ENCODE data around the gene SPARCL1. TPM values are rescaled to one million over a fixed set of nuclear protein-coding genes. Genes with fewer than 3 reads are reported as not detected.
"Not testable (repeated sequence)": the region's sequence is repeated elsewhere in the genome, so short reads cannot be mapped to it uniquely, and the experiment has no call there.

The SPARCL1 gene
- total RNA-seq, 1 experiment from 2014 or later: 0.85 TPM

DNA sequence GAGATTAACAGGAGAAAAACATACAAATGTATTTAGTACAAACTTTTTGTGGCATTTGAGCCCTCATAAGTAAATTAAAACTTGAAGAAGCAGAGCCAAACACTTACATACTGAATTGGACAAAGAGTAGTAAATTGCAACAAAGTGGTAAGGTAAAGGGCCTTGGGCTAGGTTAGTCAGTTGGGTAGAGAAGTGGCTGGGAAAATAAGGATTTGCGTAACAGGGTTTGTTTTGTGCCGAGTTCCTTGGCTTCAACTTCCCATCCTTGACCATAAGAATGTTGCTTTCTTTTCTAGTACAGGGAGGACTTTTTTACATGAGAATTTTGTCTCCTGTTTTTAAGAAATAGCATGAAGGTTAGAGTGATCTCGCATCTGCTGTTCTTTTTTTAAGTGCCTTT is 45.8 kb upstream of the SPARCL1 start:
- no peak overlapping the region for H3K27ac Mint-ChIP-seq
- H3K4me1 Mint-ChIP-seq: peaks cover 22% of the 10 kb centered on the region
- H3K4me3 Mint-ChIP-seq: no peak overlapping the region
- ATAC-seq: no peak
- peaks cover 7% of the 10 kb centered on the region for H3K9me3 Mint-ChIP-seq
- H3K27me3 Mint-ChIP-seq (ENCODE audit: low read depth): no peaks in the 10 kb centered on the region
- POLR2A ChIA-PET: no interaction called here
- TF ChIP-seq FOXJ3 (CRISPR knock-in tag; IDR thresholded peaks at IDR 0.05; ENCODE audit: borderline replicate concordance) (no peak), ATF1 (CRISPR knock-in tag; IDR thresholded peaks at IDR 0.05) (no peak), SP1 (CRISPR knock-in tag; conservative IDR thresholded peaks at IDR 0.05) (no peak), ZBTB21 (CRISPR knock-in tag; IDR thresholded peaks at IDR 0.05; ENCODE audit: borderline replicate concordance) (no peak), KAT7 (CRISPR knock-in tag; IDR thresholded peaks at IDR 0.05; ENCODE audit: borderline replicate concordance) (no peak), NR1H2 (CRISPR knock-in tag; IDR thresholded peaks at IDR 0.05) (no peak), ZNF138 (CRISPR knock-in tag; conservative IDR thresholded peaks at IDR 0.05) (no peak), ETV6 (CRISPR knock-in tag; IDR thresholded peaks at IDR 0.05) (no peak), ZNF416 (CRISPR knock-in tag; IDR thresholded peaks at IDR 0.05) (no peak), ZNF121 (CRISPR knock-in tag; IDR thresholded peaks at IDR 0.05) (no peak), TEAD4 (CRISPR knock-in tag; IDR thresholded peaks at IDR 0.05) (no peak)
- TF ChIP-seq, protein P1, sequence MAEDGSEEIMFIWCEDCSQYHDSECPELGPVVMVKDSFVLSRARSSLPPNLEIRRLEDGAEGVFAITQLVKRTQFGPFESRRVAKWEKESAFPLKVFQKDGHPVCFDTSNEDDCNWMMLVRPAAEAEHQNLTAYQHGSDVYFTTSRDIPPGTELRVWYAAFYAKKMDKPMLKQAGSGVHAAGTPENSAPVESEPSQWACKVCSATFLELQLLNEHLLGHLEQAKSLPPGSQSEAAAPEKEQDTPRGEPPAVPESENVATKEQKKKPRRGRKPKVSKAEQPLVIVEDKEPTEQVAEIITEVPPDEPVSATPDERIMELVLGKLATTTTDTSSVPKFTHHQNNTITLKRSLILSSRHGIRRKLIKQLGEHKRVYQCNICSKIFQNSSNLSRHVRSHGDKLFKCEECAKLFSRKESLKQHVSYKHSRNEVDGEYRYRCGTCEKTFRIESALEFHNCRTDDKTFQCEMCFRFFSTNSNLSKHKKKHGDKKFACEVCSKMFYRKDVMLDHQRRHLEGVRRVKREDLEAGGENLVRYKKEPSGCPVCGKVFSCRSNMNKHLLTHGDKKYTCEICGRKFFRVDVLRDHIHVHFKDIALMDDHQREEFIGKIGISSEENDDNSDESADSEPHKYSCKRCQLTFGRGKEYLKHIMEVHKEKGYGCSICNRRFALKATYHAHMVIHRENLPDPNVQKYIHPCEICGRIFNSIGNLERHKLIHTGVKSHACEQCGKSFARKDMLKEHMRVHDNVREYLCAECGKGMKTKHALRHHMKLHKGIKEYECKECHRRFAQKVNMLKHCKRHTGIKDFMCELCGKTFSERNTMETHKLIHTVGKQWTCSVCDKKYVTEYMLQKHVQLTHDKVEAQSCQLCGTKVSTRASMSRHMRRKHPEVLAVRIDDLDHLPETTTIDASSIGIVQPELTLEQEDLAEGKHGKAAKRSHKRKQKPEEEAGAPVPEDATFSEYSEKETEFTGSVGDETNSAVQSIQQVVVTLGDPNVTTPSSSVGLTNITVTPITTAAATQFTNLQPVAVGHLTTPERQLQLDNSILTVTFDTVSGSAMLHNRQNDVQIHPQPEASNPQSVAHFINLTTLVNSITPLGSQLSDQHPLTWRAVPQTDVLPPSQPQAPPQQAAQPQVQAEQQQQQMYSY (CRISPR knock-in tag; IDR thresholded peaks at IDR 0.05): no peak
- TF ChIP-seq, protein P2, sequence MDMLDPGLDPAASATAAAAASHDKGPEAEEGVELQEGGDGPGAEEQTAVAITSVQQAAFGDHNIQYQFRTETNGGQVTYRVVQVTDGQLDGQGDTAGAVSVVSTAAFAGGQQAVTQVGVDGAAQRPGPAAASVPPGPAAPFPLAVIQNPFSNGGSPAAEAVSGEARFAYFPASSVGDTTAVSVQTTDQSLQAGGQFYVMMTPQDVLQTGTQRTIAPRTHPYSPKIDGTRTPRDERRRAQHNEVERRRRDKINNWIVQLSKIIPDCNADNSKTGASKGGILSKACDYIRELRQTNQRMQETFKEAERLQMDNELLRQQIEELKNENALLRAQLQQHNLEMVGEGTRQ (CRISPR knock-in tag; IDR thresholded peaks at IDR 0.05): no peak
- TF ChIP-seq, protein P3, sequence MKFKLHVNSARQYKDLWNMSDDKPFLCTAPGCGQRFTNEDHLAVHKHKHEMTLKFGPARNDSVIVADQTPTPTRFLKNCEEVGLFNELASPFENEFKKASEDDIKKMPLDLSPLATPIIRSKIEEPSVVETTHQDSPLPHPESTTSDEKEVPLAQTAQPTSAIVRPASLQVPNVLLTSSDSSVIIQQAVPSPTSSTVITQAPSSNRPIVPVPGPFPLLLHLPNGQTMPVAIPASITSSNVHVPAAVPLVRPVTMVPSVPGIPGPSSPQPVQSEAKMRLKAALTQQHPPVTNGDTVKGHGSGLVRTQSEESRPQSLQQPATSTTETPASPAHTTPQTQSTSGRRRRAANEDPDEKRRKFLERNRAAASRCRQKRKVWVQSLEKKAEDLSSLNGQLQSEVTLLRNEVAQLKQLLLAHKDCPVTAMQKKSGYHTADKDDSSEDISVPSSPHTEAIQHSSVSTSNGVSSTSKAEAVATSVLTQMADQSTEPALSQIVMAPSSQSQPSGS (CRISPR knock-in tag; IDR thresholded peaks at IDR 0.05; ENCODE audit: borderline replicate concordance, low read depth): no peak
- TF ChIP-seq, protein P4, sequence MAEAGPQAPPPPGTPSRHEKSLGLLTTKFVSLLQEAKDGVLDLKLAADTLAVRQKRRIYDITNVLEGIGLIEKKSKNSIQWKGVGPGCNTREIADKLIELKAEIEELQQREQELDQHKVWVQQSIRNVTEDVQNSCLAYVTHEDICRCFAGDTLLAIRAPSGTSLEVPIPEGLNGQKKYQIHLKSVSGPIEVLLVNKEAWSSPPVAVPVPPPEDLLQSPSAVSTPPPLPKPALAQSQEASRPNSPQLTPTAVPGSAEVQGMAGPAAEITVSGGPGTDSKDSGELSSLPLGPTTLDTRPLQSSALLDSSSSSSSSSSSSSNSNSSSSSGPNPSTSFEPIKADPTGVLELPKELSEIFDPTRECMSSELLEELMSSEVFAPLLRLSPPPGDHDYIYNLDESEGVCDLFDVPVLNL (CRISPR knock-in tag; IDR thresholded peaks at IDR 0.05; ENCODE audit: borderline replicate concordance, low read depth): no peak
- TF ChIP-seq, protein P5, sequence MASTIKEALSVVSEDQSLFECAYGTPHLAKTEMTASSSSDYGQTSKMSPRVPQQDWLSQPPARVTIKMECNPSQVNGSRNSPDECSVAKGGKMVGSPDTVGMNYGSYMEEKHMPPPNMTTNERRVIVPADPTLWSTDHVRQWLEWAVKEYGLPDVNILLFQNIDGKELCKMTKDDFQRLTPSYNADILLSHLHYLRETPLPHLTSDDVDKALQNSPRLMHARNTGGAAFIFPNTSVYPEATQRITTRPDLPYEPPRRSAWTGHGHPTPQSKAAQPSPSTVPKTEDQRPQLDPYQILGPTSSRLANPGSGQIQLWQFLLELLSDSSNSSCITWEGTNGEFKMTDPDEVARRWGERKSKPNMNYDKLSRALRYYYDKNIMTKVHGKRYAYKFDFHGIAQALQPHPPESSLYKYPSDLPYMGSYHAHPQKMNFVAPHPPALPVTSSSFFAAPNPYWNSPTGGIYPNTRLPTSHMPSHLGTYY (CRISPR knock-in tag; IDR thresholded peaks at IDR 0.05): no peak
- TF ChIP-seq, protein P6, sequence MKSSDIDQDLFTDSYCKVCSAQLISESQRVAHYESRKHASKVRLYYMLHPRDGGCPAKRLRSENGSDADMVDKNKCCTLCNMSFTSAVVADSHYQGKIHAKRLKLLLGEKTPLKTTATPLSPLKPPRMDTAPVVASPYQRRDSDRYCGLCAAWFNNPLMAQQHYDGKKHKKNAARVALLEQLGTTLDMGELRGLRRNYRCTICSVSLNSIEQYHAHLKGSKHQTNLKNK (CRISPR knock-in tag; IDR thresholded peaks at IDR 0.05): no peak
- TF ChIP-seq, protein P7, sequence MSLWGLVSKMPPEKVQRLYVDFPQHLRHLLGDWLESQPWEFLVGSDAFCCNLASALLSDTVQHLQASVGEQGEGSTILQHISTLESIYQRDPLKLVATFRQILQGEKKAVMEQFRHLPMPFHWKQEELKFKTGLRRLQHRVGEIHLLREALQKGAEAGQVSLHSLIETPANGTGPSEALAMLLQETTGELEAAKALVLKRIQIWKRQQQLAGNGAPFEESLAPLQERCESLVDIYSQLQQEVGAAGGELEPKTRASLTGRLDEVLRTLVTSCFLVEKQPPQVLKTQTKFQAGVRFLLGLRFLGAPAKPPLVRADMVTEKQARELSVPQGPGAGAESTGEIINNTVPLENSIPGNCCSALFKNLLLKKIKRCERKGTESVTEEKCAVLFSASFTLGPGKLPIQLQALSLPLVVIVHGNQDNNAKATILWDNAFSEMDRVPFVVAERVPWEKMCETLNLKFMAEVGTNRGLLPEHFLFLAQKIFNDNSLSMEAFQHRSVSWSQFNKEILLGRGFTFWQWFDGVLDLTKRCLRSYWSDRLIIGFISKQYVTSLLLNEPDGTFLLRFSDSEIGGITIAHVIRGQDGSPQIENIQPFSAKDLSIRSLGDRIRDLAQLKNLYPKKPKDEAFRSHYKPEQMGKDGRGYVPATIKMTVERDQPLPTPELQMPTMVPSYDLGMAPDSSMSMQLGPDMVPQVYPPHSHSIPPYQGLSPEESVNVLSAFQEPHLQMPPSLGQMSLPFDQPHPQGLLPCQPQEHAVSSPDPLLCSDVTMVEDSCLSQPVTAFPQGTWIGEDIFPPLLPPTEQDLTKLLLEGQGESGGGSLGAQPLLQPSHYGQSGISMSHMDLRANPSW (CRISPR knock-in tag; conservative IDR thresholded peaks at IDR 0.05; ENCODE audit: low read depth): no peak
- TF ChIP-seq, protein P8, sequence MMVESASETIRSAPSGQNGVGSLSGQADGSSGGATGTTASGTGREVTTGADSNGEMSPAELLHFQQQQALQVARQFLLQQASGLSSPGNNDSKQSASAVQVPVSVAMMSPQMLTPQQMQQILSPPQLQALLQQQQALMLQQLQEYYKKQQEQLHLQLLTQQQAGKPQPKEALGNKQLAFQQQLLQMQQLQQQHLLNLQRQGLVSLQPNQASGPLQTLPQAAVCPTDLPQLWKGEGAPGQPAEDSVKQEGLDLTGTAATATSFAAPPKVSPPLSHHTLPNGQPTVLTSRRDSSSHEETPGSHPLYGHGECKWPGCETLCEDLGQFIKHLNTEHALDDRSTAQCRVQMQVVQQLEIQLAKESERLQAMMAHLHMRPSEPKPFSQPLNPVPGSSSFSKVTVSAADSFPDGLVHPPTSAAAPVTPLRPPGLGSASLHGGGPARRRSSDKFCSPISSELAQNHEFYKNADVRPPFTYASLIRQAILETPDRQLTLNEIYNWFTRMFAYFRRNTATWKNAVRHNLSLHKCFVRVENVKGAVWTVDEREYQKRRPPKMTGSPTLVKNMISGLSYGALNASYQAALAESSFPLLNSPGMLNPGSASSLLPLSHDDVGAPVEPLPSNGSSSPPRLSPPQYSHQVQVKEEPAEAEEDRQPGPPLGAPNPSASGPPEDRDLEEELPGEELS (CRISPR knock-in tag; IDR thresholded peaks at IDR 0.05): no peak
- TF ChIP-seq, protein P9, sequence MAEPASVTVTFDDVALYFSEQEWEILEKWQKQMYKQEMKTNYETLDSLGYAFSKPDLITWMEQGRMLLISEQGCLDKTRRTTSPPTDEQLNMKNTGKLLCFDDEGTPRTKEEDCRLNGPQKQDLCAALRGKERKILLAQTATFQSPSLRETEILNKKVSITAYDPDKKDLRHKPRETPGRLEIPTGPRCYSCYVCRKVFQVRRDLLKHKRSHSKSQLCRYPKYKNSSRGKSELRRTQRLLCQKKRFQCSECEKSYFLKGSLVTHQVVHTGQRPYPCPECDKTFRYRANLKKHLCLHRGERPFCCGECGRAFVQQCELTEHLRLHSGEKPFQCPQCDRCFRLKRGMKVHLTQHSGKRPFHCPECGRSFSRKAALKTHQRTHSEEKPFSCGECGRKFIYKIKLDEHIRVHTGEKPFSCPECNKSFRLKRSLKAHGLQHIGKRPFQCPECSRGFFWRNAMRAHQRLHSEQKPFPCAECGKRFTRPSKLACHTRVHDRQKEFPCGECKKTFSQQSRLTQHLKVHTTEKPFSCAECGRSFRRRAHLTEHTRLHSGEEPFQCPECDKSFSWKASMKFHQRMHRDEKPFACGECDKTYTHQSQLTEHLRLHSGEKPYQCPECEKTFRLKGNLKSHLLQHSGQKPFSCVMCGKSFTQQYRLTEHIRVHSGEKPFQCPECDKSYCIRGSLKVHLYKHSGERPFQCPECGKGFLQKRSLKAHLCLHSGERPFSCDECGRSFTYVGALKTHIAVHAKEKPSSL (CRISPR knock-in tag; conservative IDR thresholded peaks at IDR 0.05): no peak
- no peak for DNase-seq (ENCODE audit: low spot score)
- 0 out of 2 replicates have a peak, but pooled peaks cover 3% of the 10 kb centered on the region for H3K36me3 Mint-ChIP-seq
- CTCF ChIA-PET: no interaction called here

DNA sequence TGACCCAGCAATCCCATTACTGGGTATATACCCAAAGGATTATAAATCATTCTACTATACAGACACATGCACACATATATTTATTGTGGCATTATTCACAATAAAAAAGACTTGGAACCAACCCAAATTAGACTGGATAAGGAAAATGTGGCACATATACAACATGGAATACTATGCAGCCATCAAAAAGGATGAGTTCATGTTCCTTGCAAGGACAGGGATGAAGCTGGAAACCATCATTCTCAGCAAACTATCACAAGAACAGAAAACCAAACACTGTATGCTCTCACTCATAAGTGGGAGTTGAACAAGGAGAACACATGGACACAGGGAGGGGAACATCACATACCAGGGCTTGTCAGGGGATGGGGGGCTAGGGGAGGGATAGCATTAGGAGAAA is 45.2 kb upstream of the SPARCL1 start:
- H3K36me3 Mint-ChIP-seq; H3K27me3 Mint-ChIP-seq (ENCODE audit: low read depth); CTCF ChIA-PET; H3K9me3 Mint-ChIP-seq; ATAC-seq; POLR2A ChIA-PET; H3K27ac Mint-ChIP-seq; DNase-seq (ENCODE audit: low spot score); H3K4me3 Mint-ChIP-seq: not testable (repeated sequence)
- H3K4me1 Mint-ChIP-seq: peaks cover 15% of the 10 kb centered on the region
